Vagina (tissue), 2 donors: ENCODE data around the gene MYL3. TPM values are rescaled to one million over a fixed set of nuclear protein-coding genes. Genes with fewer than 3 reads are reported as not detected.

ENCODE experiments used
- DNase-seq, 2 donors: peaks; one replicate each; pipeline ENCODE4 v3.0.0-alpha.2; 2017; ENCODE audit errors: extremely low spot score in 2 of 2
- H3K27ac ChIP-seq: fragments of 200-600 bp; sonication (generic); one replicate; pipeline ENCODE4 v1.5.1; 2019
- H3K27me3 ChIP-seq: fragments of 200-600 bp; sonication (generic); one replicate; pipeline ENCODE4 v1.5.1; 2019
- H3K36me3 ChIP-seq, 2 donors: fragments of 200-600 bp; sonication (generic); one replicate each; pipeline ENCODE4 v1.5.1; 2017 to 2019
- H3K4me1 ChIP-seq: fragments of 200-600 bp; sonication (generic); one replicate; pipeline ENCODE4 v1.5.1; 2019
- H3K4me3 ChIP-seq, 2 donors: fragments of 200-600 bp; sonication (generic); 1 replicate in 1 of 2; 2 replicates in 1 of 2; pipeline ENCODE4 v1.5.1; 2016 to 2019
- H3K9me3 ChIP-seq: fragments of 200-600 bp; sonication (generic); one replicate; pipeline ENCODE4 v1.5.1; 2019
- POLR2A ChIP-seq, 2 donors: fragments of 450-650 bp; IDR thresholded peaks; one replicate each; pipeline ENCODE4 v1.6.1; 2017; ENCODE audit warnings: antibody characterized with exemption in 2 of 2, mild to moderate bottlenecking in 2 of 2, moderate library complexity in 2 of 2
- POLR2AphosphoS5 ChIP-seq, 2 donors: sonication (generic); formaldehyde crosslinking; IDR thresholded peaks; one replicate each; pipeline ENCODE4 v1.9.0; 2017; ENCODE audit warnings: antibody characterized with exemption in 2 of 2, mild to moderate bottlenecking in 2 of 2, low read depth in 1 of 2; ENCODE audit not compliant: insufficient read depth in 1 of 2
- intact Hi-C: fragments of 100-400 bp; cut with DNase I; formaldehyde crosslinking; loops from one replicate; pipeline ENCODE4 v1.15.1; 2023
- total RNA-seq: library from RNA; depleted of rRNA; stranded (reverse); fragments of >200 nt; gene quantifications from one replicate; pipeline ENCODE4 v1.2.3, GENCODE V29; 2016
- TF ChIP-seq, protein P1 (sequence below), 3 experiments: fragments of 450-650 bp in 2 of 3; fragments of 200-600 bp in 1 of 3; sonication (generic) in 1 of 3; IDR thresholded peaks; one replicate each; pipeline ENCODE4 v1.5.1; 2017 to 2019; ENCODE audit warnings: antibody characterized with exemption in 3 of 3, mild to moderate bottlenecking in 2 of 3, moderate library complexity in 2 of 3

MYL3 gene
- total RNA-seq, 1 donor from 2014 or later, result not detected

DNA sequence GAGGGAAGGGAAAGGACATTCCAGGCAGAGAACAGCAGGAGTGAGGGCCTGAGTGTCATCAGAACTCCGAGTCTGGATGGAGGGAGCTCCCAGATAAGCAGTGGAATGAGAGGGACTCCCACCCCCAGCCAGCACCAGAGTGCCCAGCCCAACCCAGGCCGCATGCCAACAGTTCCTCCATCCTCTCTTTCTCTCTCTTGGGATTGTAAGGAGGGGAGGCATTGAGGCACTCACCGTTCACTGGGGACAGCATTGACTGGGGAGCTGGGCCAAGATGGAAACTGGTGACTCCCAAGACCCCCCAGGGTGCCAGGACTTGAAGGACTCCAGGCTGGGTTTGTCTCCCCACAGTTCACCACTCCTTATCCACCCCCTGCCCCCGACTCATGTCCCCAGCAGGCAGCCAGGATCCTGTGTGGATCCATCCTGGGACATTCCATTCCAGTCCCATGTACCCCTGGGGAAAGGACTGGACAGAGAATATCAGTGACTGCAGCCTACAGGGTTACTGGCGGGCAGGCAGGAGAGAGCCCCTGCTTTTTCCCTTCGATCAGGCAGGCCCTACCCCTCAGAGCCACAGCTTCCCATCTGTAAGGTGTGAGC is 30.0 kb upstream of the MYL3 start:
- Histone ChIP-seq H3K4me3 (no peak overlapping the region), H3K4me1 (peaks cover 39% of the 10 kb centered on the region), H3K27ac (no peak overlapping the region), H3K27me3 (no peaks in the 10 kb centered on the region), H3K36me3 (no peaks in the 10 kb centered on the region), H3K9me3 (no peaks in the 10 kb centered on the region)
- intact Hi-C loops, result no loop called here
- DNase-seq, result no peak
- TF ChIP-seq POLR2A (IDR thresholded peaks at IDR 0.05) (no peak), POLR2AphosphoS5 (IDR thresholded peaks at IDR 0.05; ENCODE audit: insufficient read depth in 1 of 2, low read depth in 1 of 2) (no peak)
- TF ChIP-seq, protein P1, sequence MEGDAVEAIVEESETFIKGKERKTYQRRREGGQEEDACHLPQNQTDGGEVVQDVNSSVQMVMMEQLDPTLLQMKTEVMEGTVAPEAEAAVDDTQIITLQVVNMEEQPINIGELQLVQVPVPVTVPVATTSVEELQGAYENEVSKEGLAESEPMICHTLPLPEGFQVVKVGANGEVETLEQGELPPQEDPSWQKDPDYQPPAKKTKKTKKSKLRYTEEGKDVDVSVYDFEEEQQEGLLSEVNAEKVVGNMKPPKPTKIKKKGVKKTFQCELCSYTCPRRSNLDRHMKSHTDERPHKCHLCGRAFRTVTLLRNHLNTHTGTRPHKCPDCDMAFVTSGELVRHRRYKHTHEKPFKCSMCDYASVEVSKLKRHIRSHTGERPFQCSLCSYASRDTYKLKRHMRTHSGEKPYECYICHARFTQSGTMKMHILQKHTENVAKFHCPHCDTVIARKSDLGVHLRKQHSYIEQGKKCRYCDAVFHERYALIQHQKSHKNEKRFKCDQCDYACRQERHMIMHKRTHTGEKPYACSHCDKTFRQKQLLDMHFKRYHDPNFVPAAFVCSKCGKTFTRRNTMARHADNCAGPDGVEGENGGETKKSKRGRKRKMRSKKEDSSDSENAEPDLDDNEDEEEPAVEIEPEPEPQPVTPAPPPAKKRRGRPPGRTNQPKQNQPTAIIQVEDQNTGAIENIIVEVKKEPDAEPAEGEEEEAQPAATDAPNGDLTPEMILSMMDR (IDR thresholded peaks at IDR 0.05), result no peak

DNA sequence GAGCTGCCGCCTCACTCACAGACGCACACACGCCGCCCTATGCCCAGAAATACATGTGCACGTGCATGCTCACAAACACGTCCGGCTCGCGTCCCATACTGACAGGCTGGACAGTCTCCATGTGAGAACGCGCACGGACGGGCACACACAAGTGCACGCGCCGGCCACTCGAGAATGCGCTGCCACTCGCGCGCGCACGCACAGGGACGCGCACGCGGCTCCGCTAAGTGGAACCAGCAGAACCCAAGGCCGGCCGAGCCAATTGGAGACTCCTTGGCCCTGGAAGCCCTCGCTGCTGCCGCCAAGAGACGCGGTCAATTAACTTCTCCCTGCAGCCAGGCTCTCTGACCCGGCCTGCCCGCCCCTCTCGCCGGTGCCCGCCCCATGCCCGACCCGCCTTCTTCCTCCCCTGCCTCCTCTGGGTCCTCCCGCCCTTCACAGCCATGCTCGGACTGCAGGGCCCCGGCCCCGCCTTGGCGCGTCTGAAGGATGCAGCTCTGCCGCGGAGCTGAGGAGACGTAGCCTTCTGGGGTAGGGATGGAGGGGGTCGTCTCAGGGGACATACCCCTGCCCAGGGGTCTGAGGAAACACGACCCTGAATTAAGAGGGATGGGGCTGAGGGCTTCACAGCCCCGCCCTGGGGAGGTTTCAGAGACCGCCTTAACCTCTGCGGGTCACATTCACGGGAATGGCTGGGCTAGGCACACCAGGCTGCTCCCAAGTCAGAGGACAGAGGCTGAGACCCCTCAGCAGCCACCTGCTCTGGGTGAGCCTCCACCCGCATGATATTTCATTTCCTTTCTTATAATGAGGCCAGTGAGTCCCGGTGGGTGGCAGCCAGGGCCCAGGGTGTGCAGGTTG is 29.3 kb upstream of the MYL3 start:
- intact Hi-C loops, result no loop called here
- no peaks in the 10 kb centered on the region for H3K9me3 ChIP-seq
- TF ChIP-seq POLR2AphosphoS5 (IDR thresholded peaks at IDR 0.05; ENCODE audit: insufficient read depth in 1 of 2, low read depth in 1 of 2) (peak in 1 of 2 donors; percentile 38), POLR2A (IDR thresholded peaks at IDR 0.05) (no peak)
- TF ChIP-seq, protein P1 (IDR thresholded peaks at IDR 0.05), result no peak
- no peaks in the 10 kb centered on the region for H3K36me3 ChIP-seq
- no peaks in the 10 kb centered on the region for H3K27me3 ChIP-seq
- peak overlapping the region; percentile 38 to 39 for H3K4me3 ChIP-seq
- no peak for DNase-seq
- peaks cover 34% of the 10 kb centered on the region for H3K4me1 ChIP-seq
- peak overlapping the region; percentile 33 for H3K27ac ChIP-seq

DNA sequence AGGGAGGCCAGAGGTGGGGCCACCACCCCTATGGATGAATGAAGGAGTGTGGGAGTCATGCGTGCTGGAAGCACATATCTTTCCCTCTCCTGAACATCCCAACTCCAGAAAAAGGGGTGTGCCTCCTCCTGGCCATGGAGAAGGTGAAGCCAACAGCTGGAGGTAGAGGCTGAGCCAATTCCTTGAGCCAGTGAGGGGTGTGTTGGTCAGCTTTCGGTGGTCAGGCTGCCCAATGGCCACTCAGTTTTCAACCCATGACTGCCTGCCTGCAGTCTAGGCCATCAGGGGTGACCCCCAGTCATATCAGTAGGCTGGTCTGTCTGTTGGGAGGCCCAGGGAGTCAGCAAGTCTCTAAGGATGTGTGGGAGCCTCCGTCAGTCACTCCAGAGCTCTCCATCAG is 27.9 kb upstream of the MYL3 start:
- no peak for DNase-seq
- H3K36me3 ChIP-seq, result no peaks in the 10 kb centered on the region
- H3K27ac ChIP-seq, result no peak overlapping the region
- H3K27me3 ChIP-seq, result no peaks in the 10 kb centered on the region
- no peak overlapping the region for H3K4me3 ChIP-seq
- H3K4me1 ChIP-seq, result peaks cover 34% of the 10 kb centered on the region
- no peak for TF ChIP-seq POLR2AphosphoS5 (IDR thresholded peaks at IDR 0.05; ENCODE audit: insufficient read depth in 1 of 2, low read depth in 1 of 2)
- no peak for TF ChIP-seq POLR2A (IDR thresholded peaks at IDR 0.05)
- intact Hi-C loops, result no loop called here
- no peaks in the 10 kb centered on the region for H3K9me3 ChIP-seq

DNA sequence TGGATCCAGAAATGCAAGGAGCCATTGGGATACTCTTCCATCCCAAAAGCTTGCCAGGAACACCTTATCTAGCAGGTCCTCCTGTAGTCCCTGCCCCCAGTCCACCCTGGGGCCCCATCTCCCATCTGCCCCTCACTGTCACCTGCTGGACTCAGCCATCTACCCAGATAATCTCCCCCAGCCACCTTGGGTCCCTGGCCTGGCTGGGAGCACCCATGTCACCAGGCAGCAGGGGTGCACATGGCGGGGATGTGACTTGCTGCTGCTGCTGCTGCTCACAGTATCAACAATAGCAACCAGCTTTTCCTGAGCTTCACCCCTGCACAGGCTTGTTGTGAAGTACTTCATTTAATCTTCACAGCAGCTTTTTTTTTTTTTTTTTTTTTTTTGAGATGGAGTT is 26.9 kb upstream of the MYL3 start:
- no peak for DNase-seq
- Histone ChIP-seq H3K36me3 (no peaks in the 10 kb centered on the region), H3K4me3 (no peak overlapping the region), H3K9me3 (no peaks in the 10 kb centered on the region), H3K4me1 (peaks cover 43% of the 10 kb centered on the region), H3K27ac (no peak overlapping the region), H3K27me3 (no peaks in the 10 kb centered on the region)
- TF ChIP-seq, protein P1 (IDR thresholded peaks at IDR 0.05), result no peak
- TF ChIP-seq POLR2A (IDR thresholded peaks at IDR 0.05) (no peak), POLR2AphosphoS5 (IDR thresholded peaks at IDR 0.05; ENCODE audit: insufficient read depth in 1 of 2, low read depth in 1 of 2) (no peak)
- intact Hi-C loops, result no loop called here

DNA sequence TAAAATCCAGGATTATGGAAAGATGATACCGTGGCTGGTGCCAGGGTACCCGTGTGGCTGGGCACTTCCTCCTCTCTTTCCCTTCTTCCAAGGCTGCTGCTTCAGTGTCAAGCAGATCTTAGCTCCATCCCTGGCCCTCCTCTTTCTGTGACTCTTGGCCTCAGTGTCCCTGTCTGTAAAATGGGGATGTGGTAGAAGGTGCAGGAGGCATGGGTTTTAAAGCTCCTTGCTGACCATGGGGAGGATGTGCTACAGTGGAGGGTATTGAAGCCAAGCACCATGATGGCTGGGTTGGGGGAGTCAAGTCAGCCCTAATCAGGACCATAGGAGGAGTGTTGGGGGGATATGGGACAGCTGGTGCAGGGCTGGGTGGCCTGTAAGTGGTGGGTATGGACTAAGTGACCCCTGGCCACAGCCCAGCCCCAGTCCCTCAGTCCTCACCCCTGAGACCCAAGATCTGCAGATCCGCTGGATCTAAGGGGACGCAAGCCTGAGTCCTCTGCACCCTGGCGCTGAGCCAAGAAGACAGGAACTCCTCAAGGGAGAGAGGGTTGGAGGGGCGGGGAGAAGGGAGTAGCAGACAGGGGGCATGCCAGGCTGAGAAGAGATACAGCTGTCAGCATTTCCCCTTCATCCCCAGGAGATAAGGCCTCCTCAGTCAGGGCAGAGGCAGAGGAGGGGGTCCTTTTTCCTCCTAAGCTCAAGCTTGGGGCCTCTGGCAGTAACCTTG is 26.3 kb upstream of the MYL3 start:
- no peak for DNase-seq
- Histone ChIP-seq H3K4me3 (no peak overlapping the region), H3K9me3 (no peaks in the 10 kb centered on the region), H3K4me1 (peaks cover 49% of the 10 kb centered on the region), H3K27ac (no peak overlapping the region), H3K27me3 (no peaks in the 10 kb centered on the region), H3K36me3 (no peaks in the 10 kb centered on the region)
- intact Hi-C loops, result no loop called here
- no peak for TF ChIP-seq POLR2AphosphoS5 (IDR thresholded peaks at IDR 0.05; ENCODE audit: insufficient read depth in 1 of 2, low read depth in 1 of 2)
- TF ChIP-seq POLR2A (IDR thresholded peaks at IDR 0.05), result no peak
- TF ChIP-seq, protein P1 (IDR thresholded peaks at IDR 0.05), result no peak
